ENCODE data around the gene EHD1. TPM values are rescaled to one million over a fixed set of nuclear protein-coding genes. Genes with fewer than 3 reads are reported as not detected.

Gene EHD1
- total and polyA plus RNA-seq, 4 donors = 40.9 to 102 (median 79.1) TPM

DNA sequence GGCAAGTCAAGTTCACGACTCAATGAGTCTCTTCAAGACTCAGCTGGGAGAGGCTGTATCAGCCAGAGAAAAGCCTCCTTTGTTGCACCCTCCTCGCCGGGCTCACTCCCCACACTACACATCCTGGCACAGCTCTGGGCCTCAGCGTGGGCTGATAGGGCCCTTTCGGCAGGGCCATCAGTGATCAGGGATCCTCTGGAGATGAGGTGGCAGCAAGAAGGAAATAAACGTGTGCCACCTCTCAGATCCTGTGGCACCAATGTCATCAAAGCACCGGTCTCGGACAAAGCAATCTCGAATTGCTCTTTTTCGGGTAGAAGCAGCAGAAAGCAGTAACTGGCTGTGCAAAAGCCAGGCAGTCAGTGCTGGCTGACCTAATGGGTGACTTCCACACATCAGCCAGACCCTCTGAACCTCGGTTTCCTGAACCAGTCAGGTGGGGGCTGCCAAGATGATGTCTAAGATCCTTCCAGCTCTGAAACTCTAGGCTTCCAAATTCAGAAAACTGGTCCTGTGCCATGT, 2.1 kb downstream of the EHD1 start:
- Histone ChIP-seq H3K27me3 (ENCODE audit: control insufficient read depth, insufficient read depth, low read length) (no peaks in the 10 kb centered on the region), H3K4me3 (ENCODE audit: low read depth, low read length) (peak overlapping the region; percentile 96), H3K4me1 (ENCODE audit: control insufficient read depth, insufficient read depth, low read length) (peaks cover 83% of the 10 kb centered on the region), H3K36me3 (ENCODE audit: control insufficient read depth, insufficient read depth, low read length) (peaks cover 35% of the 10 kb centered on the region), H3K9me3 (ENCODE audit: control insufficient read depth, insufficient read depth, low read length) (no peaks in the 10 kb centered on the region), H3K27ac (ENCODE audit: low read depth, low read length) (peak overlapping the region; percentile 85)
- WGBS (ENCODE audit: insufficient coverage) = 45% methylated on average over 9 of the region's 11 CpGs
- DNase-seq (ENCODE audit: low read depth in 4 of 6, low spot score in 6 of 6) = peak in 2 of 6 donors; percentile 48 to 60

DNA sequence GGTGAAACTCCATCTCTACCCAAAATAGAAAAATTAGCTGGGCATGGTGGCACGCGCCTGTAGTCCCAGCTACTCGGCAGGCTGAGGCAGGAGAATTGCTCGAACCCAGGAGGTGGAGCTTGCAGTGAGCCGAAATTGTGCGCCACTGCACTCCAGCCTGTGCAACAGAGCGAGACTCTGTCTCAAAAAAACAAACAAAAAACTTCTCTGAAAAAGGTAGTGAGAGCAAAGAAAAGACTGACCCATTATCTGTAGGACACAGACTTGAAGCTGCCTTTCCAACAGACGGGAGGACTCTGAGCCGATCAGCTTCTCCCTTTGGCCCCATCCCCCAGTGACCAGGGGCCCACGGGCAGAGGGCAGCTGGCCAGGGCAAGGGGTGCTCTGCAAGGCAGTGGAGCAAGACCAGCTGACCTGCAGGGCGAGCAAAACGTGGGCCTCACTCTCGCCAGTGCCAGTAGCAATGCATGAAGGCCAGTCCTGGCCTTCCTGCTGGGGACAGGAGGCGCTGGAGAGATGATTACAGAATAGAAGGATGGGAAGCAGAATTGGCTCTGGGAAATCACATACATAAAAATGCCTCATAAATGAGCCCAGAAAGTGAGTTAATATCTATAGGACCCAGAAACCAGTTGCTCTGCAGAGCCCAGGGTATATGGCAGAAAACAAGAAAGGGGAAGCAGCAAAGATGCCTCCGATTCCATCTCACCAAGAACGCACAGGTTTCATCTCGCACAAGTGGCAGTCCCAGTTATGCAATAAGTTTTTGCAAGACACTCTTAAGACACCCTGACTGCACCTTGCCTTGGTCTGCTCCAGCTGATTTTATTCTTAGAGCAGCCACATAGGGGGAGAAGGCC, 2.8 kb downstream of the EHD1 start:
- no peaks in the 10 kb centered on the region for H3K9me3 ChIP-seq (ENCODE audit: control insufficient read depth, insufficient read depth, low read length)
- H3K36me3 ChIP-seq (ENCODE audit: control insufficient read depth, insufficient read depth, low read length) = peaks cover 42% of the 10 kb centered on the region
- H3K27ac ChIP-seq (ENCODE audit: low read depth, low read length) = peak overlapping the region; percentile 85
- WGBS (ENCODE audit: insufficient coverage) = 65% methylated on average over 13 of the region's 17 CpGs
- H3K27me3 ChIP-seq (ENCODE audit: control insufficient read depth, insufficient read depth, low read length) = no peaks in the 10 kb centered on the region
- peaks cover 83% of the 10 kb centered on the region for H3K4me1 ChIP-seq (ENCODE audit: control insufficient read depth, insufficient read depth, low read length)
- no peak for DNase-seq (ENCODE audit: low read depth in 4 of 6, low spot score in 6 of 6)
- peak overlapping the region; percentile 96 for H3K4me3 ChIP-seq (ENCODE audit: low read depth, low read length)

DNA sequence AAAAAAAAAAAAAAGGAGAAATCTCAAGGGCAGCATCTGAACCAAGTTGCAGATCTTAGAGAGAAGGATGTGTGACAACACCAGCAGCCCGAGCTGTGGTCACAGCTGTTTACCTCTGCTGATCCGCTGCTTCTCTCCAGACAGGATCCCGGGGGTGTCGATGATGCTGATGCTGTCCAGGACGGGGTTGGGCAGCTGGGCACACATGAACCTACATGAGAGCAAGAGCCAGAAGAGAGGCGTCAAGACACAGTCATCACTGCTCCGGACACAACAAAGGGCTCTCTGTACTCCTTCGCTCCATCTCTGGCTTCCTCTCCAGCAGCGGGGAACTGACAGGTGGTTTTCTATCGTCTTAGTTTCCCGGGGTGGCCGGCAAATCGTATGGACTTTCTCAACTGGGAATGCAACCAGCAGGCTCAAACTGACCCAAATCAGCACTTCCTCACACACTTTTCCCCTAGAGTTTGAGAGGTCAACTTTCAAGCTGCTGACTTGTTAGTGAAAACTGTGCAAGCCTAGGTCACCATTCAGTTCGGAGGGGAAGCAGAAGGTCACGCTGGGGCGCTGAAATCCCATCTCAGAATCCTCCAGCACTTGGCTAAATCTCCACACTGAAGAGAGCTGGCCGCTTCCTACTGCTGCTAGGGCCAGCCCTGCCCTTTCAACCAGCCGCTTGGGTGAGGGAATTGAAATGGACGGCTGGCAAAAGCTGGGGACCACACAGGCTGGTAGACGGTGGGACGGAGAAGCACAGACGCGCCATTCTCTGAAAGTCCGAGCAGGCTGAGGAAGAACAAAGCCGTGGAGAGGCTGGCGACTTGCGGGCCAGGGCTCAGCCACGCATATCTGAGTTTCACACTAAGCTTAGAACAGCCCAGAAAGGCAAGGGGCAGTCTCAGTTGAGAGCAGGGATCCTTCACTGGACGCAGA, 3.8 kb downstream of the EHD1 start:
- DNase-seq (ENCODE audit: low read depth in 4 of 6, low spot score in 6 of 6) = peak in 2 of 6 donors; percentile 72 to 78
- Histone ChIP-seq H3K9me3 (ENCODE audit: control insufficient read depth, insufficient read depth, low read length) (no peaks in the 10 kb centered on the region), H3K27me3 (ENCODE audit: control insufficient read depth, insufficient read depth, low read length) (no peaks in the 10 kb centered on the region), H3K36me3 (ENCODE audit: control insufficient read depth, insufficient read depth, low read length) (peaks cover 52% of the 10 kb centered on the region), H3K4me1 (ENCODE audit: control insufficient read depth, insufficient read depth, low read length) (peaks cover 83% of the 10 kb centered on the region), H3K4me3 (ENCODE audit: low read depth, low read length) (peak overlapping the region; percentile 29), H3K27ac (ENCODE audit: low read depth, low read length) (peak overlapping the region; percentile 85)
- WGBS (ENCODE audit: insufficient coverage) = 31% methylated on average over 28 of the region's 29 CpGs

DNA sequence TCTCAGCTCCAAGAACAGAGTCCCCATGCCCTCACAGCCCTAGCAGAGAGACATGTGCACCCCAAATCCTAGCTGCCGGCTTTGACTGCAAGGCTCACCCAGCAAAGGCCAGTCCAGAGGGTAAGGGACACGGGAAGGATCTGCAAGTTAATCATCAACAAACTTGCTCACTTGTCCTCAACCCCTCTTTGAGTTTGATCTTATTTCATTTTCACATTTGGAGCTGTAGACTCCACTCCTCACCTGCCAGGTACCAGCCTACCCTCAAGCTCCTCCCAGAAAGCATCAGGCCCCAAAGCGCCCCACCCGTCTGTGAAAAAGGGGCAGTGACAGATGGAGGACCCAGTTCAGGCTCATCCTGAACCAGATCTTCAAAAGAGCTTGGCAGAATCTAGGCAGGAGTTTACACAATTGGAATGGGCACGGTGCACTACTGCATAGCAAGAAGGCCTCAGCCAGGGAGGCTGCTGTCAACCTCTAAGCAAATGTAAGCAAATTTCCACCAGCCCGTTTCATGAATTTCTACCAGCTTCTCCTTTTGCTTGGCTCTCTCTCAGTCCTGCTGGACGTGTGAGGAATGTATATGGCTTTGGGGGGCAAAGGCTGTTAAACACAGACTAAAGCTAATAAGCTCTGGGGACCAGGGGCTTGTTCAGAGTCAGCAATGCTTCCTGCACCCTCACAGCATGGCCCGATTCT, 5.5 kb downstream of the EHD1 start:
- H3K9me3 ChIP-seq (ENCODE audit: control insufficient read depth, insufficient read depth, low read length) = no peaks in the 10 kb centered on the region
- no peak overlapping the region for H3K27ac ChIP-seq (ENCODE audit: low read depth, low read length)
- H3K36me3 ChIP-seq (ENCODE audit: control insufficient read depth, insufficient read depth, low read length) = peaks cover 65% of the 10 kb centered on the region
- H3K4me3 ChIP-seq (ENCODE audit: low read depth, low read length) = no peak overlapping the region
- WGBS (ENCODE audit: insufficient coverage) = 90% methylated on average over 6 of the region's 8 CpGs
- no peaks in the 10 kb centered on the region for H3K27me3 ChIP-seq (ENCODE audit: control insufficient read depth, insufficient read depth, low read length)
- DNase-seq (ENCODE audit: low read depth in 4 of 6, low spot score in 6 of 6) = no peak
- H3K4me1 ChIP-seq (ENCODE audit: control insufficient read depth, insufficient read depth, low read length) = peaks cover 86% of the 10 kb centered on the region

DNA sequence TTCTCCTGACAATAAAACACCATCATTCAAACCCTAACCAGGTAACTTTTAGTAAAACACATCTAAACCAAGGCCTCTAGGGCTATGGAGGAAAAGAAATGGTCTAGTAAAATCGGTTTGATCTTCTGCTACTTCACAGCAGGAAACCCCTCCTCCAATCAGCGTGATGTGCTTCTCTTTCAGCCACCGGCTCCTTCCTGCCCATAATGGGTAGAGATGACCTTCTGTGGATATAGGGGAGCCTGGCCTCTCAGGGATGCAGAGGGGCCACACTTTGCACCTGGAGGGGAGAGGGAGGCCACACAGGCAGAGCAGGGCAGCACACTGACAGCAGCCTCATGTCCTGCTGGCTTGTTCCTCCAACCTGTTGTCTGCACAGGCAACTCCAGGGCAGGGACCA, 6.9 kb downstream of the EHD1 start:
- H3K9me3 ChIP-seq (ENCODE audit: control insufficient read depth, insufficient read depth, low read length) = no peaks in the 10 kb centered on the region
- no peak overlapping the region for H3K27ac ChIP-seq (ENCODE audit: low read depth, low read length)
- no CpG with 5 or more reads among the region's 3 CpGs for WGBS (ENCODE audit: insufficient coverage)
- H3K4me3 ChIP-seq (ENCODE audit: low read depth, low read length) = no peak overlapping the region
- DNase-seq (ENCODE audit: low read depth in 4 of 6, low spot score in 6 of 6) = no peak
- H3K4me1 ChIP-seq (ENCODE audit: control insufficient read depth, insufficient read depth, low read length) = peaks cover 72% of the 10 kb centered on the region
- H3K27me3 ChIP-seq (ENCODE audit: control insufficient read depth, insufficient read depth, low read length) = no peaks in the 10 kb centered on the region
- H3K36me3 ChIP-seq (ENCODE audit: control insufficient read depth, insufficient read depth, low read length) = peaks cover 73% of the 10 kb centered on the region

DNA sequence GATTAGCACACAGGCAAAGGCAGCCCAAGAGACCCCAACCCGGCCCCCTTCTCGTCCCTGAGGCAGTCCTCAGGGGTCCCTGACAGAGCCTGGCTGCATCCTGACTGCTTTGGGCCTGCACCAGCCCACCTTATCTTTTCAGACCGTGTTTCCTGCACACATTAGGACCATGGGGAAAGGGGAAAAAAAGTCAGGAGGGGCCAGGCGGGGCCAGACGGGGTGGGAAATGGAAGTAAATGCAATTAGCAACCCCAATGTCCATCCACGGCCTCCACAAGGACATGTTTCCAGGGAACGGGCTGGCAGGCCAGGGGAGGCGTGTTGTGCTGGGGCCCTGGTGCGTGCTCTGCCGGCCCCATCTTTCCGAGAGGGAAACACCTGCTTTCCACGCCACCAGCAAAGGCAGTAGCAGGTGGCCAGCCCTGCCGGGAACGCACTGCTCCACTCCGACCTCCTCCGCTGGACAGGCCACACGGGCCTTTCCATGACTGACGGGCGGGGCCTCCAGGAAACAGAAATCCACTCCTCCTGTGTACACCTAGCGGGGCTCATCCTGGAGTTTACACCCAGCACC, 7.4 kb downstream of the EHD1 start:
- peaks cover 75% of the 10 kb centered on the region for H3K36me3 ChIP-seq (ENCODE audit: control insufficient read depth, insufficient read depth, low read length)
- 62% methylated on average over 18 of the region's 20 CpGs for WGBS (ENCODE audit: insufficient coverage)
- no peak for DNase-seq (ENCODE audit: low read depth in 4 of 6, low spot score in 6 of 6)
- peak overlapping the region; percentile 48 for H3K27ac ChIP-seq (ENCODE audit: low read depth, low read length)
- peaks cover 67% of the 10 kb centered on the region for H3K4me1 ChIP-seq (ENCODE audit: control insufficient read depth, insufficient read depth, low read length)
- no peak overlapping the region for H3K4me3 ChIP-seq (ENCODE audit: low read depth, low read length)
- no peaks in the 10 kb centered on the region for H3K27me3 ChIP-seq (ENCODE audit: control insufficient read depth, insufficient read depth, low read length)
- H3K9me3 ChIP-seq (ENCODE audit: control insufficient read depth, insufficient read depth, low read length) = no peaks in the 10 kb centered on the region

DNA sequence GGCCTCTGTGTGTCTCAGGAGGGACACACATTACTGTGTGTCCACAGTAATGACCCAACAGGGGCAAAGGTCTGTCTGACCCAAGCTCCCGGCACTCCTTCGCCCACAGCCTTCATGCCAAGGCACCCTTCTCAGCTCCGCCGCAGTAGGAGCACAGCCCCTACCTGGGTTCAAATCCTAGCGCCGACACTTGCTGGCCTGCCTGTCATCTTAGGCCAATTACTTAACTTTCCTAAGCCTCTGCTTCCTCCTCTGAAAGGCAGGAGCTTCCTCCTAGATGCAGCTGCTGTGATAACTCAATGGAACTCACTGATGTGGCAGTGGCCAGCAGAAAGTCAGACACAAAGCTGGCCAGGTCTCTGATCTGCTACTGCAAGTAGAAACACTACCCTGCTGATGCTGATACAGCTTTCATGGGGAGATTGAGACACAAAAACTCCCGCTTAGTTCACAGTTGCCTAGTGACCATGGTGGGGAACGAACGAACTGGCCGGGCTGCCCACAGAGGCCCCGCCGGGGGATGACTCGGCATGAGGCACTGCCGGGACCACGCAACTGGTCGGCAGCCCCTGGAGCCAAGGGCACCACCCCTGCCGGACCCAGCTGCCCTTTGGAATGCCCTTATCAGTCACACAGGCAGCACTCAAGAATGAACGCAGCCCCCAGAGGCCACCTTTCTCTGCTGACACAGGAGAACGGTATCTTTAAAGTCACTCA, 8.1 kb downstream of the EHD1 start:
- Histone ChIP-seq H3K9me3 (ENCODE audit: control insufficient read depth, insufficient read depth, low read length) (no peaks in the 10 kb centered on the region), H3K27ac (ENCODE audit: low read depth, low read length) (peak overlapping the region; percentile 48), H3K4me1 (ENCODE audit: control insufficient read depth, insufficient read depth, low read length) (peaks cover 62% of the 10 kb centered on the region), H3K36me3 (ENCODE audit: control insufficient read depth, insufficient read depth, low read length) (peaks cover 71% of the 10 kb centered on the region), H3K27me3 (ENCODE audit: control insufficient read depth, insufficient read depth, low read length) (no peaks in the 10 kb centered on the region), H3K4me3 (ENCODE audit: low read depth, low read length) (no peak overlapping the region)
- 39% methylated on average over 19 of the region's 19 CpGs for WGBS (ENCODE audit: insufficient coverage)
- DNase-seq (ENCODE audit: low read depth in 4 of 6, low spot score in 6 of 6) = peak in 1 of 6 donors; percentile 37

DNA sequence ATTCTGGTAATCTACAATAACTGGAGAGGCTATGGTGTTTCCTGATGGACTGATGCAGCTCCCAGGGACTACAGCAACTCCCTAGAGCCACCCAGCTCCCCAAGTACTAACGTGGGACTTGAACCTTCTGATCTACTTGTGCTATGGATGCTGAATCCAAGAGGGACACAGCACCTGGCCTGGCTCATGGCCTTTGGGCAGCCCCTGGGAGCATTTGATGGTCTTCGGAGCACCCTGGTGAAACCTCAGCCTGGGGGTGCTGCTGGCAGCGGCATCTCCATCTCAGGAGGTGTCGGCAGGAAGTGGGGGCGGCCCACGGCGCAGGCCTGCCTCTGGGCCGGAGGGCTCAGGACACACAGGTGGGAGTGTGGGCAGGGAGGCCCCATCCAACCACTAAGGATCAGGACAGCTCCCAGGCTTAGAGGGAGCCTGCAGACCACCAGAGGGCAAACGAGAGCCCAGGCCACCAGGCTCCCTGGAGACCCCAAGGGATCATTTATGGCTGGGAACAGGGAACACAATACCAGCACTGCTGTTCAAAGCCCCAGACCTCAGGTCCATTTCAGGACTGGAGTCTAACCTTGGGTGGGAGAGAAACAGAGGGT, 8.7 kb downstream of the EHD1 start:
- H3K4me1 ChIP-seq (ENCODE audit: control insufficient read depth, insufficient read depth, low read length) = peaks cover 62% of the 10 kb centered on the region
- no peak for DNase-seq (ENCODE audit: low read depth in 4 of 6, low spot score in 6 of 6)
- H3K27me3 ChIP-seq (ENCODE audit: control insufficient read depth, insufficient read depth, low read length) = no peaks in the 10 kb centered on the region
- peaks cover 75% of the 10 kb centered on the region for H3K36me3 ChIP-seq (ENCODE audit: control insufficient read depth, insufficient read depth, low read length)
- no peaks in the 10 kb centered on the region for H3K9me3 ChIP-seq (ENCODE audit: control insufficient read depth, insufficient read depth, low read length)
- no peak overlapping the region for H3K4me3 ChIP-seq (ENCODE audit: low read depth, low read length)
- 75% methylated on average over 9 of the region's 9 CpGs for WGBS (ENCODE audit: insufficient coverage)
- H3K27ac ChIP-seq (ENCODE audit: low read depth, low read length) = peak overlapping the region; percentile 48
